Activated CD8-positive, alpha-beta memory T cell treated with anti-CD3 and anti-CD28 coated beads for 36 hours (primary cell): Measurements from ENCODE around the gene CLDN4. TPM values are rescaled to one million over a fixed set of nuclear protein-coding genes. Genes with fewer than 3 reads are reported as not detected.
"Not testable (repeated sequence)": the region's sequence is repeated elsewhere in the genome, so short reads cannot be mapped to it uniquely, and the experiment has no call there.

ENCODE experiments used
- CTCF ChIA-PET: fragments of 350-600 bp; sonication (Branson Sonifier 250); formaldehyde crosslinking; loops from one replicate; lab custom pipeline; 2021; ENCODE audit warnings: antibody characterized with exemption; lab: Charles Lee
- POLR2A ChIA-PET: fragments of 350-600 bp; sonication (Branson Sonifier 250); formaldehyde crosslinking; loops from one replicate; lab custom pipeline; 2021; ENCODE audit warnings: antibody characterized with exemption; lab: Charles Lee
- total RNA-seq, 2 experiments: library from RNA; stranded (reverse); gene quantifications; one replicate each; pipeline ENCODE4 v1.2.3, GENCODE V29; 2021

CLDN4 gene
- total RNA-seq, 2 experiments from 2014 or later: not detected

DNA sequence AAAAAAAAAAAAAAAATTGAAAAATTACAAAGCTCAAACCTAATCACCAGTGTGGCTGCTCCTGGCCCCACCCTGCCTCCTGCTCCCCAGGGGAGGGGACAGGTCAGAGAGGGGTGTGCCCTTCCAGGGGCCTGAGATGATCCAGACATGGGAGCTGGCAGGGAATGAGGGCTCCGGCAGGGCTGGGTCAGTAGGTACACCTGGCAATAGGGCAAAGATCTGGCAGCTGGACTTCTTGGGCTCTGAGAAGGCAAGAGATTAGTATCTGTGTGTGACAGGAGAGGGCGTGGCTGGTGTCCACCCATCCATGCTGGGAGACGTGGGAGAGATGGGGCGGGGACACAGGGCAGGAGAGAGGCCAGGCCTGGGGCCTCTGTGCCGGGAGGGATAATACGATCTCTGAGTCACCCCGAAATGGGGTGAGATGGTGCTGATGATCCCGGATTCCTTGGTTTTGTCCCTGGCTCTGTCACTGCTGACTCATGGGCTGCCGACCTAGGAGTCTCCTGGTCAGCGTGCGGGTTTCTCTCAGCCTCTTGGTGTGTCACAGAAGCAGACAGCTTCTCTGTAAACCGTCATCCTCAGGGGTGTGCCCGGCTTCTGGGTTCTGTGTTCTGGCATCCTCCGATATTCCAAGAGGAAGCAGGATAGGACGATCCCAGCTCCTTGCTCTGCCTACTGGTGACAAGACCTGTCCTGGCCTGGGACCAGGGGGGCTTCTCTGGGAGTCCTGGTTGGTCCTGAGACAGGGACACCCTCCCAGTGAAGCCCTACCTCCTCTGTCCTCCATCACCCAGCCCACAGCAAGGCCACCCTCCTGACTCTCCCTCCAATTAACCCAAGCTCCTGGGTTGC lies 8.2 kb upstream of the CLDN4 start:
- ChIA-PET POLR2A (no interaction called here), CTCF (interaction anchor here (1.2 kb wide), 1 partner anchor 32 kb away, joined by 3 read pairs; no protein-coding TSS in a partner anchor)

DNA sequence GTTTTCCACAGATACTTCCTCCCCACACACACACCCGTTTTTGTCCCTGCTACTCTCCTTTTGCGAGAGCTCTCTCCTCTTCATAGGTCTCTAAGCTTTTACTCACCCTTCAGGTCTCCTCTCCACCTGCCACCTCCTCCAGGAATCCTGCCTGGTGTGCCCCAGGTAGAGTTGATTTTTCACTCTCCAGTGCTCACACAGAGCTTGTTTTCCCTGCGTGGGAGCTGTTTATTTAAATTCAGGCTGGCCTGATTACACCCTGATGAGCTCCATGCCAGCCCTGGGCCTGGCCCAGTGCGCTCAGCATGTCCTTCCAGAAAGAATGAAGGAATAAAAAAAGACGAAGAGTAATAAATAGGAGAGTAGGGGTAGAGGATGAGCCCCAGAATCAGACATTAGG lies 7.5 kb upstream of the CLDN4 start:
- CTCF ChIA-PET: interaction anchor here (1.2 kb wide), 1 partner anchor 32 kb away, joined by 3 read pairs; no protein-coding TSS in a partner anchor
- POLR2A ChIA-PET: no interaction called here

DNA sequence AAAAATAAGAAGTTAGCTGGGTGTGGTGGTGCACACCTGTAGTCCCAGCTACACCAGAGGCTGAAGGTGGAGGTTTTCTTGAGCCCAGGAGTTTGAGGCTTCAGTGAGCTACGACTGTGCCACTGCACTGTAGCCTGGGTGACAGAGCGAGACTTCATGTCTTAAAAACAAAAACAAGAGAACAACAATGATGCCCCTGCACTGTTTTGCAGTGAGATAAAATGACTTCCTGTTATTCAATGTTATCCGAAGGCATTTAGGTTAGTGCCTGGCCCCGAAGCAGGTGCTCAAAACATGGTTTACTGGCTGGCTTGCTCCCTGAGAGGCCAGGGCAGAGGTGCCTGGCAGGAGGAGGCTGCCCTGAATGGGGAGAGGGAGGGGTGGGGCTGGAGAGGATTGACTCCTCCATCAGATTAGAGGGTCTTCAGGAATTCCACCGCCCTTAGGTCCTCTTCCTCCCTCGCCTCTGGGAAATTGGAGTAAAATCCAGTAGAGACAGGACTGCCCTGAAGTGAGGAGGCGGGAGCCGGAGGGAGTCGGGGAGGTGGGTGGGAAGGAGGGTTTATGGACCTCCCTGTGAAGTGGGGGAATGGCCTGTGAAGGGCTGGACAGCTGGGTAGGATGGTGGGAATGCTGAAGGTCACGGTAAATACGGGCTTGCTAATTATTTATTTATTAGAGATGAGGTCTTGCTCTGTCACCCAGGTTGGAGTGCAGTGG lies 6.8 kb upstream of the CLDN4 start:
- CTCF ChIA-PET: no interaction called here
- POLR2A ChIA-PET: no interaction called here

DNA sequence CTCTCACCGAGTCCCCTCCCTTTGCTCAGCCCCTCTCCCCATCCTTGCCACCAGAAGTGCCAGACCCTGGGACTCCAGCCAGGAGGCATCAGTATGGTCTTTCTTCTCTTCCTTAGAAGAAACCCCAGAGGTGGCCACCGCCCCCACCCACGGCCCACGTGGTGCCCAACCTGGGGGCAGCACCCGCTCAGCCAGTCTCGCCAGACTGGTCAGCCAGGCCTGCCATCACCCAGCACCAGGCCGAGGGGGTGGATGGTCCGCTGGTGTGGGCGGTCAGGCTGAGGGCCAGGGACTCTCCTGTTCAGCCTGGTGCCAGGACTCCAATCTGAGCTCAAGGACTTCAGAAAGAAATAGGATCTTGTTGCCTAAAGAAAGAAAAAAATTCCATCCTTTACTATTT lies 5.8 kb upstream of the CLDN4 start:
- ChIA-PET POLR2A (no interaction called here), CTCF (no interaction called here)

DNA sequence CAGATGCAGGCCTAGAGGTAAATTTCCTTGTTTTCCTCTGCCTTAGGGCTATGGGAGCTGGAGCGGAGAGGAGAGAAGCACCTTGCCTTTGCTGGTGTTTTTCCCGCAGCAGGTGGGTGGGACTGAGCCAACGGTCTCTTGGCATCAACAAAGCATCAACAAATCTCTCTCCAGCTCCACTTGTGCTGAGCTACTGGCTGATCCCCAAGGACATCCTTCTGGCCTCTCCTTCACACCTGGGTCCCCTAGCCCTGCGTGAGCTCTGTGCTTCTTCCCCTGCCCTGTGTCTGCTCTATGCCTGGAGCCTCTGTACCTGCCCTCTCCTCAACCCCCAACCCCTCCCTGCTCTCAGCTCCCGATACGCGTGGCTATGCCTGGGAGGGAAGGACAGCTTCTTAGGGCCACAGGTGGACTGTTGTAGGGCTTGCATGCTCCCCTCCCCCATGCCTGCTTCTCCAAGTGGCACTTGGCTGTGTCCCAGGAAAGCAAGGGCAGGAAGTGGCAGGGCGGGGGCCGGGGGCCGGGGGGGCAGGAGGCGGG lies 3.2 kb upstream of the CLDN4 start:
- POLR2A ChIA-PET: no interaction called here

DNA sequence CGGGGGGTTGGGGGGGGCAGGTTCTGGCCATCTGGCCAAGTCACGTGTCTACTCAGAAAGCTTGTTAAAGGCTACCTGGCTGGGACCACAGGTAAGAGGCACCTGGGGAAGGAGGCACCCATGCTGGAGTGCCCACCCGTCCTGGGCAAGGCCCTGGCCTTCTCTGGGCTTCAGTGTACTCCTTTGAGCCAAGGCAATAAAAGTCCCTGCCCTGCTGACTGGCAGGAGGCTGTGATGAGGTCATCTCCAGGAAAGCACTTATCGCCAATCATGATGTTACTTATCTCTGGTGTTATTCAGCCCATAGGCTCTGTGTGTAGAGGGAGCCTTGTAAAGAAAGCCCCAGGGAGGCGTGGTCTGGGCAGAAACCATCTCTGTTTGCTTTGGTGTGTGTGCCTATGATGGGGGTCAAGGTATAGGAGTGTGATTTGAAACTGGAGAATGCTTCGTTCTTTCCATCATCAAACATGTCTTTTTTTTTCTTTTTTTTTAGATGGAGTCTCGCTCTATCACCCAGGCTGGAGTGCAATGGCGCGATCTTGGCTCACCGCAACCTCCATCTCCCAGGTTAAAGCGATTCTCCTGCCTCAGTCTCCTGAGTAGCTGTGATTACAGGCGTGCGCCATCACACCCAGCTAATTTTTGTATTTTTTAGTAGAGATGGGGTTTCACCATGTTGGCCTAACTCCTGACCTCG lies 2.5 kb upstream of the CLDN4 start:
- CTCF ChIA-PET: interaction anchor here (2.1 kb wide), 1 partner anchor 27 kb away, joined by 10 read pairs; no protein-coding TSS in a partner anchor
- POLR2A ChIA-PET: no interaction called here

More for the DNA sequence above, 3.2 kb upstream of the CLDN4 start:
- CTCF ChIA-PET: interaction anchor here (2.1 kb wide), 1 partner anchor 27 kb away, joined by 10 read pairs; no protein-coding TSS in a partner anchor

DNA sequence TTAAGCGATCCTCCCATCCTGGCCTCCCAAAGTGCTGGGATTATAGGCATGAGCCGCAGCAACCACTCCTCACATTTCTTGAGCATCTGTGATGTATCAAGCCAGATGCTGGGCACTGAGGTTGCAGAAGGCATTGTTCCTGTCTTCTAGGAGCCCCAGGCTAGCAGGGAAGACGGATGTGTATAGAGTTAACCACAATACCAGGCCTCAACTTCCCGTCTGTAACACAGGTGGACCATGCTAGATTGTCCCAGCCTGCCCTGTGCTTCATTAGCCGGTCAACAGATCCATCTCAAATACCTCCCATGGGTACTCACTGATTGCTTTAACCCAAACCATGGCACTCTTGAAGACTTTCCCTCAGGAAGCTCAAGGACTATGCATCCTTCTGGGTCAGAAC lies 1.8 kb upstream of the CLDN4 start:
- POLR2A ChIA-PET: no interaction called here
- CTCF ChIA-PET: interaction anchor here (1.0 to 1.2 kb wide), 2 partner anchors 22 to 26 kb away, joined by 3 read pairs; no protein-coding TSS in a partner anchor

DNA sequence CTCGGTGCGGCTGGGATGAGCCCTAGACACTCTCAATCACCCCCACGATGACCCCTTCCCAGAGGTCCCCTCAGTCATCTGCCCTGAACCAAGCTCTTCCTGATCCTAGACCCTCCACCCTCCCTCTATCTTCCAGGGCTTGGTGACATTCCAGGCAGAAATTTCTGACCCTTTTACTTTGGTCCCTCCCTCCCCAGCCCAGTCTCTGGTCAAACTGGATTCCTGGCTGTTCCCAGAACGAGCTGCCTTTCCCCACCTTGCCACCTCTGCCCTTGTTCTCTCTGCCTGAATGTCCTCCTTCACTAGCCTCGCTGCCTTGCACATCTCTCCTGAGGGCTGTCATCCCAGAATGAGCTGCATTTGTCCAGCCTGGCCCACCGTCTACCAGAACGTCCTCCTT lies 1.3 kb upstream of the CLDN4 start:
- POLR2A ChIA-PET: no interaction called here
- CTCF ChIA-PET: interaction anchor here (1.0 to 1.2 kb wide), 2 partner anchors 22 to 25 kb away, joined by 3 read pairs; no protein-coding TSS in a partner anchor

DNA sequence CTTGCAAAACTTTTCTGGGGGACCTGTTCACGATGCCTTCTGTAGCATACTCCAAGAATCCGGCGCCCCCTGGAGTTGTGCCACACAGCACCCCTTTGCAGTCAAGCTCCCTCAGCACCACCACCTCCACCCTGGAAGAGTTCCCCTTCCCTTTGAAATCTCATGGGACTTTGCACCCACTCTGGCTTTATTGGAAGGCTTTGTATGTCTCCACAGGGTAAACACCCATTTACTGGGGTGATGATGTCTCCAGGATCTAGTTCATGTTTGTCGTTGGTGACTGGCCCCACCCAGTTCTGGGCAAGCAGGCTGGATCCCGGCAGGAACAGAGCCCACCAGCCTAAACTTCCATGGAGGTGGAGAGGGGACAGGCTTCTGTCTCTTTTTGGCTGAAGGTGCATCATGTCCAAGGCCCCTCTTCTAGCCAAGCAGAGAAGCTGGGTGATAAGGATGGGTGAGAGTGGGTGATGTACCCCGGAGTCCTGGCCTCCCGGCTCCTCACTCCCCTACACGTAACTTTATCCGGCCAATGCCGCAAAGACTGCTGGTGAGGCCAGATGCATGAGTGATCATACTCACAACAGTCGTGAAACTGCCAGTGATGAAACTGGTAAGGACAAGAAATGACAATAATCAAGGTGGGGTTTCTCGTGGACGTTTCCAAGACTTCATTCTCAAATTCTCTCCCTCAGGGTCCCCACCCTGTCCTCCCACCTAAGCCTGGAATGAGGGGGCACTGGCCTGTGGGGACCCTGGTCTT lies 695 bp upstream of the CLDN4 start:
- ChIA-PET POLR2A (no interaction called here), CTCF (interaction anchor here (1.2 kb wide), 1 partner anchor 25 kb away, joined by 3 read pairs; no protein-coding TSS in a partner anchor)

DNA sequence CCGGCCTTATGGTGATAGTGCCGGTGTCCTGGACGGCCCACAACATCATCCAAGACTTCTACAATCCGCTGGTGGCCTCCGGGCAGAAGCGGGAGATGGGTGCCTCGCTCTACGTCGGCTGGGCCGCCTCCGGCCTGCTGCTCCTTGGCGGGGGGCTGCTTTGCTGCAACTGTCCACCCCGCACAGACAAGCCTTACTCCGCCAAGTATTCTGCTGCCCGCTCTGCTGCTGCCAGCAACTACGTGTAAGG lies 713 bp downstream of the CLDN4 start:
- POLR2A ChIA-PET: no interaction called here
- CTCF ChIA-PET: no interaction called here

DNA sequence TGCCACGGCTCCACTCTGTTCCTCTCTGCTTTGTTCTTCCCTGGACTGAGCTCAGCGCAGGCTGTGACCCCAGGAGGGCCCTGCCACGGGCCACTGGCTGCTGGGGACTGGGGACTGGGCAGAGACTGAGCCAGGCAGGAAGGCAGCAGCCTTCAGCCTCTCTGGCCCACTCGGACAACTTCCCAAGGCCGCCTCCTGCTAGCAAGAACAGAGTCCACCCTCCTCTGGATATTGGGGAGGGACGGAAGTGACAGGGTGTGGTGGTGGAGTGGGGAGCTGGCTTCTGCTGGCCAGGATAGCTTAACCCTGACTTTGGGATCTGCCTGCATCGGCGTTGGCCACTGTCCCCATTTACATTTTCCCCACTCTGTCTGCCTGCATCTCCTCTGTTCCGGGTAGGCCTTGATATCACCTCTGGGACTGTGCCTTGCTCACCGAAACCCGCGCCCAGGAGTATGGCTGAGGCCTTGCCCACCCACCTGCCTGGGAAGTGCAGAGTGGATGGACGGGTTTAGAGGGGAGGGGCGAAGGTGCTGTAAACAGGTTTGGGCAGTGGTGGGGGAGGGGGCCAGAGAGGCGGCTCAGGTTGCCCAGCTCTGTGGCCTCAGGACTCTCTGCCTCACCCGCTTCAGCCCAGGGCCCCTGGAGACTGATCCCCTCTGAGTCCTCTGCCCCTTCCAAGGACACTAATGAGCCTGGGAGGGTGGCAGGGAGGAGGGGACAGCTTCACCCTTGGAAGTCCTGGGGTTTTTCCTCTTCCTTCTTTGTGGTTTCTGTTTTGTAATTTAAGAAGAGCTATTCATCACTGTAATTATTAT lies 1.2 kb downstream of the CLDN4 start:
- ChIA-PET POLR2A (no interaction called here), CTCF (no interaction called here)

DNA sequence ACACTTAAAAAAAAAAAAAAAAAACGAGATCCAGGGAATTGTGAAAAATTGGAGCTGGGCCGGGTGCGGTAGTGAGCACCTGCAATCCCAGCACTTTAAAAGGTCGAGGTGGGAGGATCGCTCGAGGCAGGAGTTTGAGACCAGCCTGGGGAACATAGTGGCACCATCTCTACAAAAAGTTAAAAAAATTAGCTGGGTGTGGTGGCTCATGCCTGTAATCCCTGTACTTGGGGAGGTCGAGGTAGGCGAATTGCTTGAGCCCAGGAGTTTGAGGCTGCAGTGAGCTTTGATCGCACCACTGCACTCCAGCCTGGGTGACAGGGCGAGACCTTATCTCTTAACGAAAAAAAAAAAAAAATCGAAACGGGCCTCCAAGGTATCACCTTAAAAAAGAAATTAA lies 2.0 kb downstream of the CLDN4 start:
- ChIA-PET CTCF (no interaction called here), POLR2A (no interaction called here)

DNA sequence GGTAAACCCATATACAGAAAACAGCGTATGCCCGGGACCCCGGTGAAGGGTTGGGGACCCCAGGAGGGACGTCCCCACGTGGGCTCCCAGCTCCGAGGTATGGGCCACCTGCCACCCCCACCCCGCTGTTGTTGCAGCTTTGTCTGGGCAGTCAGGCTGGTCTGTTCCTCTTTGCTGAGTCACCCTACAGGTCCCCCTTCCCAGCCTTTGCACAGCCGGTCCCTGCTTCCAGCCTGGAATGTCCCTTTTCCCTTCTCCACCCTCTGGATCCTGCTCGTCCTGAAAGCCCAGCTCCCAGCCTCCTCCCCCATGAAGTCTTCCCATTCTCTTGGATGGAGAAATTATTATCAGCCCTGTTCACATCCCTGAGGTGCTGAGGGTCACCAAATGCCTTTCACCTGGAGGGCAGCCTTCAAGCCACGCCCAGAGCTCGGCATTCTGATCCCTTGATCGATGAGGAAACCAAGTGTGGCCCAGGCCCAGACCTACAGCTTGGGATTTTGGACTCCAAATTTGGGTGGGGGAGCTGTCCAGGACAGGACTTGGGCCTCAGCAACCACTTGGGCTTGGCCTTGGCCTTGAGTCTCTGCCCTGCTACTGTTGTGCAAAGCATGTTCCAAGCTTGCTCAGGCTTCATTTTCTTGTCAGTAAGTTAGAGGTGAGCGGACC lies 2.6 kb downstream of the CLDN4 start:
- ChIA-PET CTCF (no interaction called here), POLR2A (no interaction called here)

DNA sequence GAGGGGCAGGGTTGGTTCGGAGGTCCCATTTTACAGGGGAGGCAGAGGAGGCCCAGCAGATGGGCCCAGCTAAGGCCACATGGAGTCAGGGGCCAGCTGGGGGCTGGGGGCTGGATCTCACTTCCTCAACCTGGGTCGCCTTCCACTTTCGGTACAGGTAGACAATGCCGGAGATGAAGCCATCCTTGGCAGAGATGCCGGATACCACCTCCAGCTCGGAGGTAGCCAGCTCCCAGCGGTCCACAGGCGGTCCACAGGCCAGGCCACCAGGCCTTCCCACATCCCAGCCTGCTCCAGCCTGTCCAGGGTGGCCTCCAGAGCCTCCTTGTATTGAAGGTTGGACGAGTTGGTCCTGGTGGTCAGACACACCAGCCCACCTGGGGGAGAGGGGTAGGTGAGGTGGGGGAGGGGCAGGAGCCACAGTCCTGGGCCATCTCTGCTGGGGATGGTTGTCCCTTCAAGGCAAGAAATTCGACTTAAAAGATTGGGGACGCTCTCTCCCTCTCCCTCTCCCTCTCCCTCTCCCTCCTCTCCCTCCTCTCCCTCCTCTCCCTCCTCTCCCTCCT lies 3.9 kb downstream of the CLDN4 start:
- CTCF ChIA-PET: no interaction called here
- POLR2A ChIA-PET: no interaction called here

DNA sequence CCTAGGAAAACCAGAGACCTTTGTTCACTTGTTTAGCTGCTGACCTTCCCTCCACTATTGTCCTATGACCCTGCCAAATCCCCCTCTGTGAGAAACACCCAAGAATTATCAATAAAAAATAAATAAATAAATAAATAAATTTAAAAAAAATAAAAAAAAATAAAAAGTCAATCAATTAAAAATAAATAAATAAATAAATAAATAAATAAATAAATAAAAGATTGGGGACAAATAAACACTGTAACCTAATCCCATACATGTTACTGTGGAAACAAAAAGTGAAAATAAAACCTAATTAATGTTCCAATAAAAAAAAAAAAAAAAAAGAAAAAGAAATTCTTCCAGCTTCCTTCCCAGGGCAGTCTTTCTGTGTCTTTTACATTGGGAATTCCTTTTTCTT lies 6.4 kb downstream of the CLDN4 start:
- POLR2A ChIA-PET, CTCF ChIA-PET: not testable (repeated sequence)

DNA sequence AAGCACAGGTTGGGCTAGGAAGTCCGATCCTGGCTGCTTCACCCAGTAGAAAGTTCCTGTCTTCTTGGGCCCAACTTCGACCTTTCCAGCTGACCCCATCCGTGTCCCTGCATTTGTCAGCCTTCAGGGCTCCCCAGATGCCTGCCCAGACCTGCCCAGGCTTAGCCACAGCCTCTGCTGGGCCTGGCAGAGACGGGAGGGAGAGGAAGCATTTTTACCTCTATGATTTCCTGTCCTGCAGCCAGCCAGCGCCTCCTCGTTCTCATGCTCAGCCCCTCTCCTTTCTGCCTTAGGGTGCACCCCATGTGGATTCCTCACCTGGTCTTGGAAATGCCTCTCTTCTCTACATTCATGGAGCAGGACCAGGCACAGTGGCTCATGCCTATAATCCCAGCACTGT lies 7.8 kb downstream of the CLDN4 start:
- CTCF ChIA-PET: no interaction called here
- POLR2A ChIA-PET: no interaction called here

DNA sequence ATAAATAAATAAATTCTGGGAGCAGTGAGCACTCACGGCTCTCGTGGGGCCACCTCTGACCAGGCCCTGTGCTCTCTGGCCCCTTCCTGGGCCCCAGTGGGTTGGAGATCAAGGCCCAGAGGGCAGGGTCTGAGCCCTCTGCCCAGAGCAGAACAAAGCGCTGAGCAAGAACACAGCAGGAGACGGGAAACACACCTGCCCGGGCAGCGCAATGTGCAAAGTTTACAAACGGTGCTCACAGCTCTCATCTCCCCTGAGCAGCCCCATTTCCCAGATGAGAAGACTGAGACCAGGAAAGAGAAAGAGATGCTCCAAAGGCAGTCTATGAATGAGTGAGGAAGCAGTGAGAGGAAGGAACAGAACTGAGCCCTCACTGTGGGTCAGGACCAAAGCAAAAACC lies 8.5 kb downstream of the CLDN4 start:
- ChIA-PET POLR2A (no interaction called here), CTCF (no interaction called here)
